MM.1S (cell line): ENCODE results near the gene S100B.

Experiments used
- DNase-seq: peaks from one replicate; pipeline ENCODE4 v3.0.0-alpha.2; 2015
- H2AFZ ChIP-seq: fragments of 300-600 bp; sonication (generic); 2 replicates; pipeline ENCODE4 v1.6.0; 2016; ENCODE audit warnings: antibody characterized with exemption, low read length
- H3F3A ChIP-seq: fragments of 300-600 bp; sonication (generic); 2 replicates; pipeline ENCODE4 v1.6.1; 2016; ENCODE audit warnings: mild to moderate bottlenecking, antibody characterized with exemption, low read length, moderate library complexity, mixed read lengths; ENCODE audit not compliant: insufficient read depth
- H3K27ac ChIP-seq: fragments of 300-600 bp; sonication (generic); 2 replicates; pipeline ENCODE4 v1.5.1; 2016; ENCODE audit warnings: mild to moderate bottlenecking, low read length
- H3K27me3 ChIP-seq: fragments of 300-600 bp; sonication (generic); replicated peaks from 2 replicates; pipeline ENCODE4 v1.6.0; 2016; ENCODE audit warnings: low read length; ENCODE audit not compliant: insufficient read depth
- H3K36me3 ChIP-seq: fragments of 300-600 bp; sonication (generic); replicated peaks from 2 replicates; pipeline ENCODE4 v1.6.1; 2016; ENCODE audit warnings: mild to moderate bottlenecking, low read length, mixed read lengths; ENCODE audit not compliant: insufficient read depth
- H3K4me1 ChIP-seq: fragments of 300-600 bp; sonication (generic); 2 replicates; pipeline ENCODE4 v1.6.1; 2016; ENCODE audit warnings: low read length, mixed read lengths
- H3K4me2 ChIP-seq: fragments of 300-600 bp; sonication (generic); 2 replicates; pipeline ENCODE4 v1.6.0; 2016; ENCODE audit warnings: low read depth, low read length
- H3K4me3 ChIP-seq: fragments of 300-600 bp; sonication (generic); 2 replicates; pipeline ENCODE4 v1.5.1; 2016; ENCODE audit warnings: low read length, mixed read lengths
- H3K79me2 ChIP-seq: fragments of 300-600 bp; sonication (generic); 2 replicates; pipeline ENCODE4 v1.6.1; 2016; ENCODE audit warnings: mixed run types, low read length, mixed read lengths
- H3K9ac ChIP-seq: fragments of 300-600 bp; sonication (generic); 2 replicates; pipeline ENCODE4 v1.6.1; 2016; ENCODE audit warnings: low read length, mixed read lengths
- H3K9me2 ChIP-seq: fragments of 300-600 bp; sonication (generic); replicated peaks from 2 replicates; pipeline ENCODE4 v1.6.1; 2016; ENCODE audit warnings: mild to moderate bottlenecking, low read length, mixed read lengths; ENCODE audit not compliant: insufficient read depth
- H3K9me3 ChIP-seq: fragments of 300-600 bp; sonication (generic); replicated peaks from 2 replicates; pipeline ENCODE4 v1.6.1; 2016; ENCODE audit warnings: mild to moderate bottlenecking, low read length, mixed read lengths; ENCODE audit not compliant: insufficient read depth
- H4K20me1 ChIP-seq: fragments of 300-600 bp; sonication (generic); 2 replicates; pipeline ENCODE4 v1.6.1; 2016; ENCODE audit warnings: mild to moderate bottlenecking, low read length, moderate library complexity, mixed read lengths; ENCODE audit not compliant: insufficient read depth
- CTCF ChIP-seq: fragments of 300-600 bp; sonication (generic); IDR thresholded peaks from 2 replicates; pipeline ENCODE4 v1.5.1; 2016; ENCODE audit warnings: antibody characterized with exemption, low read length, mixed read lengths
- EZH2 ChIP-seq: fragments of 300-600 bp; sonication (generic); optimal IDR thresholded peaks from 2 replicates; pipeline ENCODE3; 2017; ENCODE audit warnings: low read depth, mild to moderate bottlenecking, antibody characterized with exemption, low read length, mixed read lengths
- EZH2phosphoT487 ChIP-seq: fragments of 300-600 bp; sonication (generic); IDR thresholded peaks from 2 replicates; pipeline ENCODE4 v1.6.1; 2018; ENCODE audit warnings: antibody characterized with exemption, low read length

S100B gene

GRCh38 chr21:46604329-46604974 is 430 bp downstream of the S100B start:
- Histone ChIP-seq H4K20me1 (no peaks in the 10 kb centered on the region), H3K4me1 (no peaks in the 10 kb centered on the region), H3K36me3 (no peaks in the 10 kb centered on the region), H3K4me3 (no peak overlapping the region), H3K27ac (no peak overlapping the region), H3K9me2 (no peaks in the 10 kb centered on the region), H3K9me3 (no peaks in the 10 kb centered on the region), H3F3A (no peaks in the 10 kb centered on the region), H3K9ac (no peak overlapping the region), H3K27me3 (peaks cover 17% of the 10 kb centered on the region), H3K4me2 (no peak overlapping the region), H2AFZ (no peak overlapping the region), H3K79me2 (no peaks in the 10 kb centered on the region)
- no peak for TF ChIP-seq EZH2phosphoT487
- no peak for DNase-seq

- Histone ChIP-seq H3K27ac (no peak overlapping the region), H4K20me1 (no peaks in the 10 kb centered on the region), H3K36me3 (no peaks in the 10 kb centered on the region), H3K9ac (no peak overlapping the region), H2AFZ (no peak overlapping the region), H3K79me2 (no peaks in the 10 kb centered on the region), H3K4me2 (no peak overlapping the region), H3K27me3 (peaks cover 25% of the 10 kb centered on the region), H3K9me2 (no peaks in the 10 kb centered on the region), H3K4me1 (no peaks in the 10 kb centered on the region), H3F3A (no peaks in the 10 kb centered on the region), H3K4me3 (no peak overlapping the region), H3K9me3 (no peaks in the 10 kb centered on the region)
- DNase-seq, result no peak
- no peak for TF ChIP-seq CTCF
- no peak for TF ChIP-seq EZH2
- no peak for TF ChIP-seq EZH2phosphoT487
Measured at GRCh38 chr21:46603228-46603627, 1.7 kb downstream of the S100B start.

GRCh38 chr21:46600978-46601377 is 3.9 kb downstream of the S100B start:
- DNase-seq, result no peak
- no peak overlapping the region for H3K4me2 ChIP-seq
- no peaks in the 10 kb centered on the region for H3K36me3 ChIP-seq
- H3K27me3 ChIP-seq, result peaks cover 25% of the 10 kb centered on the region
- H3K9ac ChIP-seq, result no peak overlapping the region
- H3K27ac ChIP-seq, result no peak overlapping the region
- no peaks in the 10 kb centered on the region for H3K4me1 ChIP-seq
- no peaks in the 10 kb centered on the region for H4K20me1 ChIP-seq
- TF ChIP-seq EZH2phosphoT487 (no peak), EZH2 (no peak), CTCF (no peak)
- H3K4me3 ChIP-seq, result no peak overlapping the region
- H2AFZ ChIP-seq, result no peak overlapping the region
- no peaks in the 10 kb centered on the region for H3K9me3 ChIP-seq
- H3K9me2 ChIP-seq, result no peaks in the 10 kb centered on the region
- no peaks in the 10 kb centered on the region for H3K79me2 ChIP-seq
- no peaks in the 10 kb centered on the region for H3F3A ChIP-seq

GRCh38 chr21:46600305-46600704 is 4.6 kb downstream of the S100B start:
- H3K27ac ChIP-seq, result no peak overlapping the region
- H3K9me3 ChIP-seq, result no peaks in the 10 kb centered on the region
- H3F3A ChIP-seq, result no peaks in the 10 kb centered on the region
- no peaks in the 10 kb centered on the region for H3K9me2 ChIP-seq
- DNase-seq, result no peak
- peaks cover 25% of the 10 kb centered on the region for H3K27me3 ChIP-seq
- H3K79me2 ChIP-seq, result no peaks in the 10 kb centered on the region
- H3K36me3 ChIP-seq, result no peaks in the 10 kb centered on the region
- H3K9ac ChIP-seq, result no peak overlapping the region
- H3K4me1 ChIP-seq, result no peaks in the 10 kb centered on the region
- TF ChIP-seq EZH2, result no peak
- no peak for TF ChIP-seq CTCF
- TF ChIP-seq EZH2phosphoT487, result no peak
- H2AFZ ChIP-seq, result no peak overlapping the region
- no peak overlapping the region for H3K4me3 ChIP-seq
- H4K20me1 ChIP-seq, result no peaks in the 10 kb centered on the region
- no peak overlapping the region for H3K4me2 ChIP-seq
